Amniotic stem cell (primary cell): ENCODE data around the gene PES1.
"Not testable (repeated sequence)": the region's sequence is repeated elsewhere in the genome, so short reads cannot be mapped to it uniquely, and the experiment has no call there.

Source experiments
- DNase-seq: peaks from one replicate; lab custom pipeline; 2025; lab: John Stamatoyannopoulos, UW

PES1 gene

DNA sequence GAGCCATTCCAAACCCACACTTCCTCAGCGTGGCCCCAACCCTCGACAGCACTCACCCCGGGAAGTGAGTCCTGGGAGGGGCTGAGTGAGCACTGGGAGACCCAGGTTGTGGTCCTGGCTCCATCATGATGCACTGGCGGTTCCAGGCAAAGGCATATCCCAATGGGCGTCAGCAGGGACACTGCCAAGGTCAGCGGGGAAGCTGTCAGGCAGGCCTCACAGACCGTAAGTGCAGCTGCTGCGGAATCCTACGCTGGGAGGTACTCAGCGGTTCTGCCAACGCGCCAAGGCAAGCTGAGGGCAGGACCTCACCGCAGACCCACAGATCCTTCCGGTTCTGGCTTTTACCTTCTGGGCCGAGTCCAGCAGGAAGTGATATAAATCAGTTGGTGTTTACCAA lies 15.9 kb downstream of the PES1 start:
- no peak for DNase-seq

GRCh38 chr22:30574997-30575671 lies 16.6 kb downstream of the PES1 start:
- no peak for DNase-seq

GRCh38 chr22:30574095-30574981 lies 17.4 kb downstream of the PES1 start, which contains the start of gene GAL3ST1:
TSS of gene GAL3ST1 (minus strand) at chr22:30574665. CDS start at chr22:30557392, 17,273 bp downstream.
- DNase-seq, result no peak

GRCh38 chr22:30573594-30574094 lies 18.1 kb downstream of the PES1 start:
- no peak for DNase-seq

DNA sequence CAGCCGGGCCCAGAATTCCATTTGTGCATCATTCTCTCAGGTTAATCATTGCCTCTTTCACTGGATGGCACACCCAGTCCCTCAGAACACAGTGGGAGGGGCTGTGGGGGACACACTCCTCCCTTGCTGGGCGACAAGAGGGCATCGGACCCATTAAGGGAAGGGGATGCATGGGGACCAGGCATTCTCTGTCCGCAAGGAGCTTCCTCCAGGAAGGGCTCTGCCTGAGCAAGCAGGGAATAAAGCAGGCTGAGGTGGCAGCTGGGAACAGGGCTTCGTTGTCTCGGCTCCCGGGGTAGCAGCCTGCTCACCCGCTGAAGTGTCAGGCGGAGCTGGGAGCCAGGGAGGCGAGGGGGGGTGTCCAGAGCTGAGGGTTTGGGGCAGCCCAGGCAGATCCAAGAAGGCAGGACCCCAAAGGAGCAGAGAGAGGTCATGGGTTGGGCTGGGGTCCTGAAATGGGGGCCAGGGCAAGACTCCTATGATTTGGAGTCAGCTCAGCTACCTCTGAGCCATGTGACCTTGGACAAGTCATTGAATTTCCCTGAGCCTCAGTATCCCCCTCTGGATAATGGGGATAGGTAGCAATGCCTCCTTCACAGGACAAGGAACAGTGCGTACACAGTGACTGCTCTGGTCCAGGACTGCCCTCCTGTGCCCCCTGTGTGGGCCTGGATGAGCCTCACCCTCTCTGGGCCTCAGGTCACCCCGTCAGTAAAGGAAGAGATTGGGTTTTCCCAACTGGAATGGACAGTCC lies 18.7 kb downstream of the PES1 start:
- DNase-seq, result no peak

- no peak for DNase-seq
These were observed 19.5 kb downstream of the PES1 start for GRCh38 chr22:30572210-30572609.

- no peak for DNase-seq
These were observed 22.0 kb downstream of the PES1 start for GRCh38 chr22:30569674-30570202.

DNA sequence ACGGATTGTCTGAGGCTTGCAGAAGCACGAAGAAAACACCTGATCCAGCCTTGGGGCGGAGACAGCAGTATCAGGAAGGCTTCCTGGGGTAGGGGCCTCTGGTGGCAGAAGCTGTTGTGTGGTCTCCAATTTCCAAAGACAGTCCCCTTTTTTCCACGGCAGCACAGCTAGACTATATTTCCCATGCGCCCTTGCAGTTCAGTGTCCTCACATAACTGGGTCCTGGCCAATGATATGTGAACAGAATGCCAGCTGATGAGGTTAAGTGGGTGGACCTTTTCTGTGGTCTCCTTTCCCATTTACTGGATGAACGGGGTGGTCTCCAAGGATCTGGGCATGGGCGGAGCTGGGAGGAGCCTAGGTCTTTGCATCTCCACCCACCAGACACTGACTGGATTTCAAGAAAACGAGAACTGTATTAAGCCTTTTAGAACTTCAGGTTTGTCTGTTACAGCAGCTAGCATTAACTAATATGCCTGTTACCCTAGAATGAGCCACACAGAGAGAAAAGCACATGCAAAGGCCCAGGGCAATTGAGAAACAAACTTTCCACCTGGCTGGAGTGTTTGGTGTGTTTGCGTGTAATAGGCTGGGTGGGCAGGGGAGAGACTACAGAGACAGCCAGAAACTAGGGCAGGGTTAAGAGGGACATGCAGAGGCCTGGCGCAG lies 23.4 kb downstream of the PES1 start:
- no peak for DNase-seq

DNA sequence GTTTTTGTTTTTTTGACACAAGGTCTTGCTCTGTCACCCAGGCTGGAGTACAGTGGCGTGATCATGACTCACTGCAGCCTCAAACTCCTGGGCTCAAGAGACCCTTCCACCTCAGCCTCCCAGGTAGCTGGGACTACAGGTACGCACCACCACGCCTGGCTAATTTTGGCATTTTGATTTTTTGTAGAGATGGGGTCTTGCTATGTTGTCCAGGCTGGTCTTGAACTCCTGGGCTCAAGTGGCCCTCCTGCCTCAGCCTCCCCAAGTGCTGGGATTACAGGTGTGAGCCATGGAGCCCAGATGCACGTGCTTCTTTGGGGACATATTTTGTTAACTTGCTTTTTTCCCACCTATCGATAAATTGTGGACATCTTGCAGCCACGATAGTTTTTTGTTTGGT lies 24.4 kb downstream of the PES1 start:
- DNase-seq, result not testable (repeated sequence)

DNA sequence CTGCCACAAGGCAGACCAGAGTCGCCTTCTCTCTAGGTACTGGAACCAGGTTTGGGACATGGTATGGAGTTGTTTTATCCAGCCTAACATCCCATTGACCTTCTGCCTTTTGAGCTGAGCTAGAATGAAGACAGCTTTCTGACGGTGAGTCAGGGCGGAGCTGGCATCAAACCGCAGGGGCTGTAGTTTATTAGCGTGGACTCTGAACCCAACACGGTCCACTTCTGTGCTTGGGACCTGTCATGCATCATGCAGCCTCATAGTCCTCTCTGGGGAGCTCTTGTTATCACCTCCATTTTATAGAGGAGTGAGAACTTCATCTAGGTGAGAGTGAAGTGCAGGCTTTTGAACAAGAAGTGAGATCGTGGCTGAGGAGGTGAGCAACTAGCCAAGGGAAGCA lies 25.6 kb downstream of the PES1 start:
- no peak for DNase-seq

GRCh38 chr22:30565341-30565740 lies 26.4 kb downstream of the PES1 start:
- DNase-seq, result no peak

DNA sequence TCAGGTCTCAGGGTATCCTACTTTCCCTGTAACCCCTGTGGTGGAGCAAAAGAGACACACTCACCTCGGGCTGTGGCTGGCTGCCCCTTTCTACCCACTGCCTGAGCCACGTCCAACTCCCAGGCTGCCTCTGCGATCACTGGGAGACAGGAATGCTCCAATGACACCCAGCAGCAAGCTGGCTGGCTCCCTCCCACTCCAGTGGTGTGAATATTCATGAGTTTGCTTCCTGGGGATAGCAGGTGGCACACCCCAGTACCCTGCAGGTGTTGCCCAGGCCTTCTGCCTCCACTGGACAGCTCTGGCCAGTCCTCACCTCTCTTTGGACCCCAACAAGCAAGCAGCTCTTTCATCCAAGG lies 27.0 kb downstream of the PES1 start:
- no peak for DNase-seq

GRCh38 chr22:30564045-30564760 lies 27.5 kb downstream of the PES1 start:
- DNase-seq, result no peak

GRCh38 chr22:30562366-30562765 lies 29.3 kb downstream of the PES1 start:
- no peak for DNase-seq

GRCh38 chr22:30561402-30562189 lies 30.1 kb downstream of the PES1 start:
- DNase-seq, result no peak

GRCh38 chr22:30560643-30561202 lies 31.0 kb downstream of the PES1 start:
- DNase-seq, result not testable (repeated sequence)

GRCh38 chr22:30559889-30560288 lies 31.8 kb downstream of the PES1 start:
- no peak for DNase-seq

GRCh38 chr22:30557243-30557642 lies 34.5 kb downstream of the PES1 start:
- DNase-seq, result no peak

DNA sequence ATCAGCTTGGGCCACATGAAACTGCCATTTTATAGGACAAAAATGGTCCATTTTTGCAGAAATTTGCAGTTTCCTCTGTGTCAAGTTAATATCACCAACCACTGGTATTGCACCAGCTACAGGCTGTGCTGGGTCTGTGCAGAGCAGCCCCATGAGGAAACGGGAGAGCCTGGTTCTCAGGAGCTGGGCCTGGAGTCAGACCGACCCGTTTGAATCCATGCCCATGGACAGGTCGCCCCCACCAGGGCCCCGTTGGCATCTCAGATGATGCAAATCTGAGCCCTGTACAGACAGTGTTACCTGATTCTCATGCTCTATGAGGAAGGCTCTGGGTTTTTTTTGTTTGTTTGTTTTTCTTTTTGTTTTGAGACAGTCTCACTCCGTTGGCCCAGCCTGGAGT lies 35.3 kb downstream of the PES1 start:
- DNase-seq, result no peak
